ENCODE measurements around the gene CACNA1H.
"Not testable (repeated sequence)": the region's sequence is repeated elsewhere in the genome, so short reads cannot be mapped to it uniquely, and the experiment has no call there.

DNA sequence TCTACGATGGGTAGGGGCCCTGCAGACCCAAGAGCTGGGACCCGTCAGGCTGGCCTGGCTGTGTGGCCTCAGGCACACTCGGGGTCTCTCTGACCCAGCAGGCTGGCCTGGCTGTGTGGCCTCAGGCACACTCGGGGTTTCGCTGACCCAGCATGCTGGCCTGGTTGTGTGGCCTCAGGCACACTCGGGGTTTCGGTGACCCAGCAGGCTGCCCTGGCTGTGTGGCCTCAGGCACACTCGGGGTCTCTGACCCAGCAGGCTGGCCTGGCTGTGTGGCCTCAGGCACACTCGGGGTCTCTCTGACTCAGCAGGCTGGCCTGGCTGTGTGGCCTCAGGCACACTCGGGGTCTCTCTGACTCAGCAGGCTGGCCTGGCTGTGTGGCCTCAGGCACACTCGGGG is 37.9 kb downstream of the CACNA1H start:
- TF ChIP-seq POLR2A (IDR thresholded peaks at IDR 0.05; ENCODE audit: extremely low read depth, insufficient read length), result not testable (repeated sequence)
- TF ChIP-seq, protein P1, sequence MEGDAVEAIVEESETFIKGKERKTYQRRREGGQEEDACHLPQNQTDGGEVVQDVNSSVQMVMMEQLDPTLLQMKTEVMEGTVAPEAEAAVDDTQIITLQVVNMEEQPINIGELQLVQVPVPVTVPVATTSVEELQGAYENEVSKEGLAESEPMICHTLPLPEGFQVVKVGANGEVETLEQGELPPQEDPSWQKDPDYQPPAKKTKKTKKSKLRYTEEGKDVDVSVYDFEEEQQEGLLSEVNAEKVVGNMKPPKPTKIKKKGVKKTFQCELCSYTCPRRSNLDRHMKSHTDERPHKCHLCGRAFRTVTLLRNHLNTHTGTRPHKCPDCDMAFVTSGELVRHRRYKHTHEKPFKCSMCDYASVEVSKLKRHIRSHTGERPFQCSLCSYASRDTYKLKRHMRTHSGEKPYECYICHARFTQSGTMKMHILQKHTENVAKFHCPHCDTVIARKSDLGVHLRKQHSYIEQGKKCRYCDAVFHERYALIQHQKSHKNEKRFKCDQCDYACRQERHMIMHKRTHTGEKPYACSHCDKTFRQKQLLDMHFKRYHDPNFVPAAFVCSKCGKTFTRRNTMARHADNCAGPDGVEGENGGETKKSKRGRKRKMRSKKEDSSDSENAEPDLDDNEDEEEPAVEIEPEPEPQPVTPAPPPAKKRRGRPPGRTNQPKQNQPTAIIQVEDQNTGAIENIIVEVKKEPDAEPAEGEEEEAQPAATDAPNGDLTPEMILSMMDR (IDR thresholded peaks at IDR 0.05; ENCODE audit: low read depth, low read length), result not testable (repeated sequence)
- TF ChIP-seq, protein P2, sequence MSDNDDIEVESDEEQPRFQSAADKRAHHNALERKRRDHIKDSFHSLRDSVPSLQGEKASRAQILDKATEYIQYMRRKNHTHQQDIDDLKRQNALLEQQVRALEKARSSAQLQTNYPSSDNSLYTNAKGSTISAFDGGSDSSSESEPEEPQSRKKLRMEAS (IDR thresholded peaks at IDR 0.05; ENCODE audit: low read depth, low read length), result not testable (repeated sequence)
